Measurements from ENCODE around the gene TECPR2.

GRCh38 chr14:102403028-102403427 is 40.3 kb downstream of the TECPR2 start:
- TF ChIP-seq ARNT (IDR thresholded peaks at IDR 0.05) (no peak), FOXM1 (IDR thresholded peaks at IDR 0.05; ENCODE audit: borderline replicate concordance) (no peak), BHLHE40 (IDR thresholded peaks at IDR 0.05; ENCODE audit: borderline replicate concordance) (no peak), CTBP1 (IDR thresholded peaks at IDR 0.05; ENCODE audit: borderline replicate concordance) (no peak), SP1 (IDR thresholded peaks at IDR 0.05) (no peak), TARDBP (IDR thresholded peaks at IDR 0.05) (no peak), NFRKB (IDR thresholded peaks at IDR 0.05) (no peak), LEF1 (IDR thresholded peaks at IDR 0.05; ENCODE audit: borderline replicate concordance) (no peak)

Measured in HEK293T (cell line).